GM19438 (cell line): Measurements from ENCODE around the gene FZR1.
"Not testable (repeated sequence)": the region's sequence is repeated elsewhere in the genome, so short reads cannot be mapped to it uniquely, and the experiment has no call there.

Experiments
- ATAC-seq: cut with Tn5 transposase; IDR thresholded peaks from one replicate; pipeline ENCODE4 v1.9.1; 2021; ENCODE audit warnings: low read depth; ENCODE audit not compliant: unreplicated experiment

Gene FZR1

GRCh38 chr19:3527238-3527910, 21.3 kb downstream of the FZR1 start:
- ATAC-seq, result no peak

GRCh38 chr19:3528080-3528479, 22.0 kb downstream of the FZR1 start:
- no peak for ATAC-seq

- ATAC-seq, result no peak
Observed at GRCh38 chr19:3528539-3529211, 22.6 kb downstream of the FZR1 start.

DNA sequence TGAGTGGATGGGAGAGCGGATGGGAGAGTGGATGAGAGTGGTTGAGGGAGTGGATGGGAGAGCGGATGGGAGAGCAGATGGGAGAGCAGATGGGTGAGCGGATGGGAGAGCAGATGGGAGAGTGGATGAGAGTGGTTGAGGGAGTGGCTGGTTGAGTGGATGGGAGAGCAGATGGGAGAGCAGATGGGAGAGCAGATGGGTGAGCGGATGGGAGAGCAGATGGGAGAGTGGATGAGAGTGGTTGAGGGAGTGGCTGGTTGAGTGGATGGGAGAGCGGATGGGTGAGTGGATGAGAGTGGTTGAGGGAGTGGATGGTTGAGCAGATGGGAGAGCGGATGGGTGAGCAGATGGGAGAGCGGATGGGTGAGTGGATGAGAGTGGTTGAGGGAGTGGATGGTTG, 23.2 kb downstream of the FZR1 start:
- ATAC-seq, result not testable (repeated sequence)

- ATAC-seq, result no peak
Observed at GRCh38 chr19:3530389-3530788, 24.3 kb downstream of the FZR1 start.

GRCh38 chr19:3531716-3532115, 25.6 kb downstream of the FZR1 start:
- ATAC-seq, result no peak

GRCh38 chr19:3532154-3532786, 26.2 kb downstream of the FZR1 start:
- no peak for ATAC-seq

DNA sequence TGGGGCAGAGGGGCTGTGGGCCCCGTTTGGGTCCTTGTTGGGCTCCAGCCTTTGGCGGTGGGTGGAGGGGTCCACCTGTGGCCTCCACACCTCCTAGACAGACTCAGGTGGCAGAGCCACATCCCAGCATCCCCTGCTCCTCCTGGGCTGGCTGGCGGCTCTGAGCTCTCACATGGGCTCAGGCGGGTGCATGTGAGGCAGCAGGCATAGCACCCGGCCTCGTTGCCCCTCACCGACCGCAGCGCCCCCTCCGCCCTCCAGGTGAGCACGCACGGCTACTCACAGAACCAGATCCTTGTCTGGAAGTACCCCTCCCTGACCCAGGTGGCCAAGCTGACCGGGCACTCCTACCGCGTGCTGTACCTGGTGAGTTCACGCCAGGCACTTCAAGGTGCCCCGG, 26.9 kb downstream of the FZR1 start:
- ATAC-seq, result no peak

GRCh38 chr19:3533563-3534216, 27.6 kb downstream of the FZR1 start:
- no peak for ATAC-seq

DNA sequence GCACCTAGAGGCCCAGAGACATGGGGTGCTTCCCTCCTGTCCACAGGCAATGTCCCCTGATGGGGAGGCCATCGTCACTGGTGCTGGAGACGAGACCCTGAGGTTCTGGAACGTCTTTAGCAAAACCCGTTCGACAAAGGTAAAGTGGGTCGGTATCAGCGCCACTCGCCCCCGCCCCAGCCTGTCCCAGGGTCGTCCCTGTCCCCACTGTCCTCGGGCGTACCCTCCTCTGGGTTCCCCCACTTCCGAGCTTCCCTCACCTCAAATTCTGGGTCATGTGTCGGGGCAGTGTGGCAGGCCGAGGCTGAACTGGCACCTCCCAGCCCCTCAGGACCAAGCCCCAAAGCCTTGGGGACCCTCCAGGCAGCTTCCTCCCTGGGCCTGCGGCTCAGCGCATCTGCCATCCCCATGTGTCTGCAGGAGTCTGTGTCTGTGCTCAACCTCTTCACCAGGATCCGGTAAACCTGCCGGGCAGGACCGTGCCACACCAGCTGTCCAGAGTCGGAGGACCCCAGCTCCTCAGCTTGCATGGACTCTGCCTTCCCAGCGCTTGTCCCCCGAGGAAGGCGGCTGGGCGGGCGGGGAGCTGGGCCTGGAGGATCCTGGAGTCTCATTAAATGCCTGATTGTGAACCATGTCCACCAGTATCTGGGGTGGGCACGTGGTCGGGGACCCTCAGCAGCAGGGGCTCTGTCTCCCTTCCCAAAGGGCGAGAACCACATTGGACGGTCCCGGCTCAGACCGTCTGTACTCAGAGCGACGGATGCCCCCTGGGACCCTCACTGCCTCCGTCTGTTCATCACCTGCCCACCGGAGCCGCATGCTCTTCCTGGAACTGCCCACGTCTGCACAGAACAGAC, 28.5 kb downstream of the FZR1 start:
- no peak for ATAC-seq

DNA sequence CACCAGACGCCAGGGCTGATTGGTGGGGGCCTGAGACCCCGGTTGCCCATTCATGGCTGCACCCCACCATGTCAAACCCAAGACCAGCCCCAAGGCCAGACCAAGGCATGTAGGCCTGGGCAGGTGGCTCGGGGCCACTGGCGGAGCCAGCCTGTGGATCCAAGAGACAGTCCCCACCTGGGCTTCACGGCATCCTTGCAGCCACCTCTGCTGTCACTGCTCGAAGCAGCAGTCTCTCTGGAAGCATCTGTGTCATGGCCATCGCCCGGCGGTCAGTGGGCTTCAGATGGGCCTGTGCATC, 29.1 kb downstream of the FZR1 start:
- ATAC-seq, result no peak

- ATAC-seq, result no peak
Observed at GRCh38 chr19:3535563-3535965, 29.5 kb downstream of the FZR1 start.

GRCh38 chr19:3535981-3536380, 29.9 kb downstream of the FZR1 start:
- no peak for ATAC-seq

GRCh38 chr19:3536429-3537100, 30.5 kb downstream of the FZR1 start:
- no peak for ATAC-seq

DNA sequence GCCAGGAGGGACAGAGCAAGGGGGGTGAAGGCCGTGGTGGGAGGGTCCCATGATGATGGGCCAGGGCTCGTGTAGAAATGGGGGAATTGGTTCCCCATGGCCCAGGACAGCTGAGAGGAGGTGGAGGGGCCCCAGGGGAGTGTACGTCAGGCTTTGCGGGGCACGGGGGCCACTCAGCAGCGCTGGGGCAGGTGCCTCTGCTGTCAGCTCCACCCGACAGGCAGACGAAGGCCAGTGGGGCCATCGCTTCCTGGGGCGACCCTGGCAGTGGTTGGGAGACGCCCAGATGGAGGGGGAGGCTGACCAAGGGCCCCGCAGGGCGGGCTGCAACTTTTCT, 31.0 kb downstream of the FZR1 start:
- ATAC-seq, result no peak

DNA sequence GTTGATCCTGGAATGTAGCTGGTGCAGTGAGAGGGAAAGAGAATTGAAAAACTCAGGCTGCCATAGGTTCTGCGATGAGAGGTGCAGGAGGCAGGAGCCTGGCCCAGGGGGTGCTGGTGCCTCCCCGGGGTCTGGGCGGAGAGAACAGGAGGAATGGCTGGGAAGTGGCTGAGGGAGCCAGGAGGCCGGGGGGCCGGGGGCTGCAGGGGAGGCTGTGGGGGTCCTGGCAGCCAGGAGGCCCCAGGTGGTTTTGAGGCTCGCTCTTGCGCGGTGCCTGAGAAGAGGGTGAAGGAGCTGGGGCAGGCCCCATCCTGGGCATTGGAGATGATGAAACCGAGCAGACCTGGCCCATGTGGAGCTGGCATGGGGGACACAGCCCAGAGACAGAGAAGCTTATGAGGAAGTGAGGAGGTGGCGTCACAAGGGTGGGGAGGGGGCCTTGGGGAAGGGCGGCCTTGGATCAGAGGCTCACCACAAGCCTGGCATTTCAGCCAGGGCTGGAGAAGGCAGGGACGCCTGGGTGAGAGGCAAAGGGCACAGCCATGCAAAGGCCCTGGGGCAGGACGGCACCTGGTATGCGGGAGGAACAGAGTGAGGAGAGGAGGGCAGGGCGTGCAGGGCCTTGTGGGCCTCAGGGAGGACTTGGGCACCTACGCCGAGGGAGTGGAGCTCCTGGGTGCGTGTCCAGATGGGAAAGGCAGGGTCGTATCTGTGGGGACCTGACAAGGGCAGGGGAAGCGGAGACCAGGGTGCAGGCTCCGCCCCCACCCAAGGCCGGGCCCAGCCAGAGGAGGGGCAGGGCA, 31.5 kb downstream of the FZR1 start:
- no peak for ATAC-seq

GRCh38 chr19:3538258-3538929, 32.3 kb downstream of the FZR1 start:
- no peak for ATAC-seq

DNA sequence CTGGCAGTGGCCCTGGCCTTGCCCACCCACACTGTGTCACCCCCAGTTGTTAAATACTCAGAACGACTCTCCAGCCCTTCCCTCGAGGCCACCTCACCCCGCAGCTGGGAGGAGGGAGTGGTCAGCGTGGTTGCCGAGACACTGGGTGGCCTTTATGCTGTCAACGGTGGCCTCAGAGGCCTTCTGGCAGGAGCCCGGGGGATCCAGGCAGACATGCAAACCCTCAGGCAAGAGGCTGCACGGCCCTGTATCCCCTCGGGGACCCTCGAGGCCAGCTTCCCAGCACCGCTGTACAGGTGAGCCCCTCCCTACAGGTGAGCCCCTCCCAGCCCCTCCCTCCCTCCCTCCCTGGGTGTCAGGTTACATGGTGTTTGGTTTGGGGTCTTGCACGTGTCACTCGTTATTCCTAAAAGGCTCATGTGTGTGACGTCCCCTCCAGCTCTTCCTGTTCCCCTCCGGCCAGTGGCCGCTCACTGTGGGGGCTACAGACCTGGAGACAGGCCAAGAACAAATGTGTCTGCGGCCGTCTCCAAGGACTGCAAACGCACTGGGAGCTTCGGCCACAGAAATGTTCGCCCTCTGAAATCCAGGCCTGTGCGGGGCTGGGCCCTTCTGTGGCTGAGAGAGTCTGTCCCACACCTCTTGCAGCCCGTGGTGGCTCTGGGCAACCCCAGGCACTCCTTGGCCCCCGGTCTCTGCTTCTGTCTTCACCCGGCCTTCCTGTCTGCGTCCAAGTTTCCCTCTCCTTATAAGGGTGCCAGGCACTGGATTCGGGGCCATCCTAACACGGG, 33.0 kb downstream of the FZR1 start, which contains the start of gene TEKTIP1:
TEKTIP1 (plus strand) TSS at position 210 of the 791 bp plus-strand sequence; CDS start at position 214, 4 bp downstream.
- no peak for ATAC-seq
